RWPE2 (cell line): Measurements from ENCODE around the gene ZCCHC12.

Source experiments
- ATAC-seq: fragments of 200-7000 bp; cut with Tn5 transposase; 3 replicates; pipeline ENCODE4 v1.9.1; 2021; ENCODE audit warnings: low read depth
- DNase-seq: peaks from one replicate; pipeline ENCODE4 v3.0.0-alpha.2; 2020; ENCODE audit warnings: low spot score
- H3K27ac ChIP-seq: fragments of 450-650 bp; 2 replicates; pipeline ENCODE4 v1.5.1; 2017; ENCODE audit warnings: mild to moderate bottlenecking; ENCODE audit not compliant: poor library complexity, severe bottlenecking
- H3K27me3 ChIP-seq: fragments of 250-450 bp; sonication (Bioruptor Pico); 2 replicates; pipeline ENCODE4 v1.5.1; 2021; ENCODE audit warnings: mild to moderate bottlenecking, moderate library complexity; ENCODE audit not compliant: insufficient read depth, poor library complexity, severe bottlenecking
- H3K36me3 ChIP-seq: fragments of 250-450 bp; sonication (Bioruptor Pico); 2 replicates; pipeline ENCODE4 v1.5.1; 2020; ENCODE audit warnings: low read depth, mild to moderate bottlenecking, moderate library complexity
- H3K4me1 ChIP-seq: fragments of 250-450 bp; sonication (Bioruptor Pico); 2 replicates; pipeline ENCODE4 v1.5.1; 2021; ENCODE audit warnings: mild to moderate bottlenecking, moderate library complexity; ENCODE audit not compliant: insufficient read depth, poor library complexity, severe bottlenecking
- H3K4me3 ChIP-seq: fragments of 250-450 bp; sonication (Bioruptor Pico); 2 replicates; pipeline ENCODE4 v1.5.1; 2021; ENCODE audit warnings: mild to moderate bottlenecking, moderate library complexity; ENCODE audit not compliant: severe bottlenecking
- H3K9me3 ChIP-seq: fragments of 250-450 bp; sonication (Bioruptor Pico); 2 replicates; pipeline ENCODE4 v1.5.1; 2021; ENCODE audit warnings: mild to moderate bottlenecking, moderate library complexity; ENCODE audit not compliant: severe bottlenecking
- CTCF ChIP-seq: fragments of 450-650 bp; IDR thresholded peaks from one replicate; pipeline ENCODE4 v1.5.1; 2017; ENCODE audit warnings: mild to moderate bottlenecking, moderate library complexity; ENCODE audit not compliant: poor library complexity, severe bottlenecking

Gene ZCCHC12

DNA sequence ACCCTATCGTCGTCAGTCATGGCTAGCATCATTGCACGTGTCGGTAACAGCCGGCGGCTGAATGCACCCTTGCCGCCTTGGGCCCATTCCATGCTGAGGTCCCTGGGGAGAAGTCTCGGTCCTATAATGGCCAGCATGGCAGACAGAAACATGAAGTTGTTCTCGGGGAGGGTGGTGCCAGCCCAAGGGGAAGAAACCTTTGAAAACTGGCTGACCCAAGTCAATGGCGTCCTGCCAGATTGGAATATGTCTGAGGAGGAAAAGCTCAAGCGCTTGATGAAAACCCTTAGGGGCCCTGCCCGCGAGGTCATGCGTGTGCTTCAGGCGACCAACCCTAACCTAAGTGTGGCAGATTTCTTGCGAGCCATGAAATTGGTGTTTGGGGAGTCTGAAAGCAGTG, 1.6 kb downstream of the ZCCHC12 start:
- no peak for DNase-seq
- no peak for TF ChIP-seq CTCF
- Histone ChIP-seq H3K4me1 (no peaks in the 10 kb centered on the region), H3K4me3 (no peak overlapping the region), H3K36me3 (no peaks in the 10 kb centered on the region), H3K9me3 (no peaks in the 10 kb centered on the region), H3K27ac (no peak overlapping the region), H3K27me3 (peaks cover 8% of the 10 kb centered on the region)
- no peak for ATAC-seq

DNA sequence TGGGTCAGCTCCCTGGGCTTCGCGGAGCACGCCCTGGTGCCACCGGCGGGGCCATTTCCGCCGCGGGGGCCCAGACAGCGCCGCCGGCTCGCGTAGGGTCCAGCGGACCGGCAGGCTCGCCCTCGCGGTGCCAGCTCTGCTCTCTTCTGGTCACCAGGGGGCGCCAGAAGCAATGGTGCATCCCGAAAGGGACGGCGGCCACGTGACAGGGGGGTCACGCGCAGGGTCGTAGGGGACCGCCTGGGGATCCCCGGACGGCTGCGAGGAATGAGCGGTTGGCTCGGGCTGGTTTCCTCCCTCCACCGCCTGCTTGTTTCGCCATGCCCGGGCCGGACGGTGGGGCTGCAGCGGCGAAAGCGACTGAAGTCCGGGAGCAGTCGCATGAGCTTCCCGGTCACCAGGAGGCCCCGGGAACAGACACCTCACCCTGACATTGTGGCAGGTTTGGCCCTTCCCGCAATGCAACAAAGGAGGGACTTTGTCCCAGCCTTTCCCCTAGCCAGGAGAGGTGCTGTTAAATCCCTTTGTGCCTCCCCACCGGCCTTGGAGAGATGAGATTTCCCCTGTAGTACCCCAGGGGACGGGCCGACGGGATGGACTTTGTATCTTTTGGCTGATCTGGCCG, 15.8 kb downstream of the ZCCHC12 start:
- no peaks in the 10 kb centered on the region for H3K4me1 ChIP-seq
- no peaks in the 10 kb centered on the region for H3K9me3 ChIP-seq
- no peaks in the 10 kb centered on the region for H3K27me3 ChIP-seq
- H3K27ac ChIP-seq: no peak overlapping the region
- ATAC-seq (peak; percentile 68), DNase-seq (no peak)
- H3K36me3 ChIP-seq: no peaks in the 10 kb centered on the region
- peak overlapping the region; percentile 18 for H3K4me3 ChIP-seq
- peak; percentile 66 for TF ChIP-seq CTCF

DNA sequence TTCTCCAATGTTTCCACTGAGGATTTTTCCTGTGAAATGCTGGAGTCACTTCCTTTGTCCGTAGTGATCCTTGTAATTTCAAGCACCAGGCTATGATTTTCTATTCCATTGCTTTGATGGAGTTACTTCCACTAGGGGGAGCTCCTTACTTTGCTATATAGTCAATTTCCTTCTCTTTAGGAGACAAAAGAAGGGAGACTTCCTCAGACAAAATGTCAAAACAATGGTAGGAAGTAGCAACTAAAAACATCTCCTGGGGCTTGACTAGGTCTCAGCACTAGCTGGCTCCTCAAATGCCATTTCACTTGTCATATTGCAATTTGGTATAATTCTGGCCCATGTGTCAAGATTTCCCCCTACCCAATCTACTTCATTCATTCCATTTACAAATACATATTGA, 24.1 kb downstream of the ZCCHC12 start:
- DNase-seq: no peak

GRCh38 chrX:118853596-118853995, 30.0 kb downstream of the ZCCHC12 start:
- no peak for TF ChIP-seq CTCF
- no peaks in the 10 kb centered on the region for H3K4me1 ChIP-seq
- no peak for ATAC-seq
- H3K27me3 ChIP-seq: no peaks in the 10 kb centered on the region
- no peak overlapping the region for H3K27ac ChIP-seq
- H3K9me3 ChIP-seq: no peaks in the 10 kb centered on the region
- no peaks in the 10 kb centered on the region for H3K36me3 ChIP-seq
- no peak for DNase-seq
- H3K4me3 ChIP-seq: no peak overlapping the region

More for the DNA sequence above, 24.1 kb downstream of the ZCCHC12 start:
- Histone ChIP-seq H3K27me3 (no peaks in the 10 kb centered on the region), H3K9me3 (no peaks in the 10 kb centered on the region), H3K36me3 (no peaks in the 10 kb centered on the region), H3K27ac (no peak overlapping the region), H3K4me1 (no peaks in the 10 kb centered on the region), H3K4me3 (no peak overlapping the region)
- peak; percentile 60 for TF ChIP-seq CTCF
- 0 out of 3 replicates have a peak, but pooled peaks have one; percentile 36 for ATAC-seq

DNA sequence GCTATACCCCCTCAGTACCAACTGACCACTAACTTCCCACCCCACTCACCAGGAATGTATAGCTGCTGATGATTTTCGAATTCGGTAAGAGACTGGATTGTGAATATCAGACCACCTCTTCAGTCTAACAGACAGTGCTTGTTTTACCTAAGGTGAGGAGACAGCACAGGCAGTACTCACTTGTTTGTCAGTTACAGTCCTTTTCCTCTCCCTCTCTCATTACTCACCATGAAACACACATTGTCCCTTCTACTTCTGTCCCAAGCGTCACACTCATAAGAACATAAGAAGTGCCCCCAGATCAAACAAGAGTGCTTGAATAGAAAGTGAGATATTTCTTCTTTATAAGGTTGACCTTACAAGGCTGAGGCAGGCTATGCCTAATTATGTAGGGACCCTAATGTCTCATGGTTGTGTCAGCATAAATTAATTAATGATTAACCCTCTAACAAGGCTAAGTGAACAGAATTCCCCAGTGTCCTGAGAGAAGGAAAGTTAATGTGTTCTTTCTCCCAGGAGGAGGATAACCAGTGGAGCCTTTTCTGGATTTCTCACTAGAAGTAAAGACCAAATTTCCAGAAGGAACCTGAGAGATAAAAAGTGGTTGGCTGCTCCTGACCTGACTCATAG, 32.2 kb downstream of the ZCCHC12 start:
- no peaks in the 10 kb centered on the region for H3K4me1 ChIP-seq
- no peak for ATAC-seq
- no peak for DNase-seq
- TF ChIP-seq CTCF: no peak
- no peaks in the 10 kb centered on the region for H3K27me3 ChIP-seq
- H3K9me3 ChIP-seq: no peaks in the 10 kb centered on the region
- no peak overlapping the region for H3K4me3 ChIP-seq
- H3K36me3 ChIP-seq: no peaks in the 10 kb centered on the region
- no peak overlapping the region for H3K27ac ChIP-seq
